HCT116 (cell line): ENCODE measurements around the gene NEDD4L.

Experiments used
- CTCF ChIP-seq, 3 experiments: fragments of 200-600 bp in 1 of 3; sonication (generic) in 1 of 3; IDR thresholded peaks in 2 of 3; conservative IDR thresholded peaks in 1 of 3; 2 replicates each; pipeline ENCODE4 v1.5.1; 2012 to 2017; ENCODE audit warnings: low read depth in 2 of 3, low read length in 2 of 3, antibody characterized with exemption in 1 of 3, borderline replicate concordance in 1 of 3, control low read depth in 1 of 3, mild to moderate bottlenecking in 1 of 3, mixed read lengths in 1 of 3, mixed run types in 1 of 3, moderate library complexity in 1 of 3; ENCODE audit not compliant: insufficient read depth in 1 of 3
- ZFX ChIP-seq: fragments of 450-650 bp; IDR thresholded peaks from 2 replicates; pipeline ENCODE4 v1.6.1; 2017

GRCh38 chr18:58091099-58091611 lies 47.1 kb downstream of the NEDD4L start:
- TF ChIP-seq CTCF (IDR thresholded peaks at IDR 0.05 in 2 of 3, conservative IDR thresholded peaks at IDR 0.05 in 1 of 3; ENCODE audit: borderline replicate concordance in 1 of 3, insufficient read depth in 1 of 3, low read depth in 2 of 3, low read length in 2 of 3), result no peak
- TF ChIP-seq ZFX, result no peak
